Hepatocyte (in vitro differentiated cells): ENCODE measurements around the gene MATK.

Source experiments
- CTCF ChIP-seq: fragments of 200-600 bp; sonication (generic); IDR thresholded peaks from 2 replicates; pipeline ENCODE4 v1.5.1; 2016; ENCODE audit warnings: antibody characterized with exemption, mild to moderate bottlenecking; ENCODE audit not compliant: poor library complexity
- EZH2 ChIP-seq: fragments of 200-600 bp; sonication (generic); IDR thresholded peaks from 2 replicates; pipeline ENCODE4 v1.6.1; 2016; ENCODE audit warnings: antibody characterized with exemption, mild to moderate bottlenecking, borderline replicate concordance

DNA sequence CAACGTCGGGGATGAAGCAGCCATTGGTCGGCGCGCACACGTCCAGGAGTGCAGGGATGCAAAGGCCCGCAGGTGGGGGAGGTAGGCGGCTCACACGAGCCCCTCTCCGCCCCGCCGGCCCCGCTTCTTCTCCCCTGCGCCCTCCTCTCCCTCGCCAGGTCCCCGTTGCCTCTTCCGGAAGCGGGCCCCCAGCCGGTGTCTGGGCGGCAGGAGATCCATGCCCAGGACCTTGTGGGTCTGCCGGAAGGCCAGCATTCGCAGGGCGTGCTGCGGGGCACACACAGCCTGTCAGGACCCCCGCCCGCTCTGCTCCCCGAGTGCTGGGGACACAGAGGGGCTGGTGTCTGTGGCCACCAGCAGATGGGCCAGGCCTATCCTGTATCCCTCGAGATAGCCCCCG is 19.7 kb upstream of the MATK start:
- no peak for TF ChIP-seq EZH2
- no peak for TF ChIP-seq CTCF
